ENCODE results near the gene FLNB. TPM values are rescaled to one million over a fixed set of nuclear protein-coding genes. Genes with fewer than 3 reads are reported as not detected.
A peak's percentile ranks its signal among the peaks of the same experiment; 100 is the strongest.

FLNB gene
- total and polyA plus RNA-seq, 2 of the 13 experiments (the other 11 are each of a cell fraction or from before 2014, with no cell fraction given), result 106 to 130 TPM

DNA sequence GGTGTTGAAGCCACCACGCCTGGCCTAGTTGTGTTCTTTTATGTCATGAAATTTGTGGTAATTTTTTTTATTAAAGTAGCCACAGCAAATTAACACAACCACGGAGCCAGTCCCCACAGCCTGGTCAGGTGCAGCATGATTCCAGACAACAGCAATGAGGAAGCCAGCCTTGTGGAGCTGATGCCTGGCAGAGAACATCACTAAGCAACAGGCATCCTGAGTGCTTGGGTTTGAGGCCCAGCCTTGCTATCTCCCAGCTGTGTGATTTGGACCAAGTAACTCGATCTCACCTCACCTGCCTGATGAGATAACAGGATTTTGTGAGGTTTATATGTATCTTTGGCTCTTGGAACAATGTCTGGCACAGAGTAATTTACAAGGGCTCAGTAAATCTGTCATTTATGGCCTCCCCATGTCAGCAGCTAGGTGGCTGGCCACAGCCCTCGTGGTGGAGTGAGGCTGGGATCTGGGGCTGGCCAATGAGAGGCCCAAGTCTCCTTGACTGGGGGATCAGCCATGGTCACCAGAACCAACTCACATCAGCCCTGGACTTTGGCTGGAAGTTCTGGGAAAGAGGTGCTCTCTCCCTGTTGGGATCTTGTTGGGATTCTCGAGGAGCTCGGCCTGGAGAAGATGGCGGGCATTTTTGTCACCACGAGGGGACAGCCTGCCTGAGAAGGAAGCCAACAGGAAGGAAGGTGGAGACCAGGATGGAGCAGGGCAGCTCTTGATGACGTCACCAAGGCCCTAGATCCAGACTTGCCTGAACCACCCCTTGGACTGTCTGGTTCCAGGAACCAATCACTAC, 22.8 kb upstream of the FLNB start:
- POLR2A ChIA-PET, result no interaction called here
- DNase-seq (ENCODE audit: low spot score) (no peak), ATAC-seq (no peak), FAIRE-seq (no peak)
- in situ Hi-C loops (cut with HindIII; ENCODE audit: extremely low pct_ligation_motif_present, low pct_unique_long_range_greater_than_20kb) (no loop called here), intact Hi-C loops (cut with micrococcal nuclease; ENCODE audit: unreplicated experiment) (no loop called here)
- Histone ChIP-seq H3K36me3 (replicated peaks in 1 of 2; ENCODE audit: control insufficient read depth in 1 of 2, insufficient read depth in 2 of 2, low read length in 2 of 2) (no peaks in the 10 kb centered on the region), H3K4me1 (ENCODE audit: insufficient read depth, low read length) (peaks cover 73% of the 10 kb centered on the region), H3K9ac (ENCODE audit: insufficient read depth, low read depth, low read length) (no peak overlapping the region), H3K27me3 (ENCODE audit: control insufficient read depth in 1 of 2, insufficient read depth in 2 of 2, low read length in 2 of 2) (no peaks in the 10 kb centered on the region), H3K79me2 (ENCODE audit: insufficient read depth, low read length) (no peaks in the 10 kb centered on the region), H4K20me1 (ENCODE audit: insufficient read depth, low read length) (no peaks in the 10 kb centered on the region), H3K4me2 (ENCODE audit: low read depth, low read length) (no peak overlapping the region), H3K4me3 (replicated peaks in 1 of 3; ENCODE audit: insufficient read depth in 1 of 3, low read depth in 2 of 3, low read length in 3 of 3) (no peak overlapping the region), H3K27ac (ENCODE audit: extremely low read length, insufficient read depth, low read length) (no peak overlapping the region), H2AFZ (ENCODE audit: low read length) (no peak overlapping the region), H3K9me3 (ENCODE audit: low read length) (no peaks in the 10 kb centered on the region)
- TF ChIP-seq POLR2G (IDR thresholded peaks at IDR 0.05; ENCODE audit: low read depth, low read length) (no peak), ATF7 (IDR thresholded peaks at IDR 0.05) (peak; percentile 50; the same call in 1 of the 2 replicates), ATF7 (CRISPR knock-in tag; IDR thresholded peaks at IDR 0.05) (no peak), CREB1 (IDR thresholded peaks at IDR 0.05) (peak; percentile 78), CREB1 (CRISPR knock-in tag; IDR thresholded peaks at IDR 0.05) (no peak)
- CTCF ChIA-PET (ENCODE audit: low intra/inter-chr PET ratio, low total read pairs), result no interaction called here
- no TSS peak for BruUV-seq (replicated peaks)
- 82% methylated on average over 8 of the region's 9 CpGs for whole genome bisulfite sequencing (ENCODE audit: low lambda C conversion rate)

DNA sequence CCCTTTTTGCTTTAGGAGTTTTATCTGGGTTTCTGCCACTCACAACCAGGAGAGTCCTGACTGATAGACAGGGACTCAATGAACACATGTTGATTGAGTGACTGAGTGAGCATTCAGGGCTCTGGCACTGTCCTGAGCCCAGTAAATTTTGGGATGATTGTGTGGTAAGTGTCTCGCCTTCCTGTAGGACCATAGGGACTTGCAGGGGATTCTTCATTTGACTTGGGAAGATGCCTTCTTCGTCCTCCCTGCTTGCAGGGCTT, 22.3 kb upstream of the FLNB start:
- no peak for DNase-seq (ENCODE audit: low spot score)
- no peak for FAIRE-seq
- no peak for TF ChIP-seq MXD1 (CRISPR knock-in tag; IDR thresholded peaks at IDR 0.05)
- no peak for TF ChIP-seq WIZ (CRISPR knock-in tag; IDR thresholded peaks at IDR 0.05)
- no peak for TF ChIP-seq BCL3 (CRISPR knock-in tag; IDR thresholded peaks at IDR 0.05)
- no peak for TF ChIP-seq THRA (CRISPR knock-in tag; IDR thresholded peaks at IDR 0.05; ENCODE audit: borderline replicate concordance)
- no peak for TF ChIP-seq ZBTB3 (CRISPR knock-in tag; IDR thresholded peaks at IDR 0.05; ENCODE audit: borderline replicate concordance, low read depth)
- TF ChIP-seq, protein P1, sequence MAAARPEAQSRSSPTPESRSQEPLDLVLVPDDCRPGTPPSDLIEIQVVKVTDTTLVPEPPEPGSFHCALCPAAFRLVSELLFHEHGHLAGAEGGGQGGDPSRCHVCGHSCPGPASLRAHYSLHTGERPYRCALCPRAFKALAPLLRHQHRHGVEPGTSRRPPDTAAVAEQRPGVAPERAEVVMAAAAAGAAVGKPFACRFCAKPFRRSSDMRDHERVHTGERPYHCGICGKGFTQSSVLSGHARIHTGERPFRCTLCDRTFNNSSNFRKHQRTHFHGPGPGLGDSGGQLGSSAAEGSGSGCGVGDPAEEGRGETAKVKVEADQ (CRISPR knock-in tag; IDR thresholded peaks at IDR 0.05; ENCODE audit: borderline replicate concordance), result no peak
- TF ChIP-seq ZFP82 (CRISPR knock-in tag; IDR thresholded peaks at IDR 0.05; ENCODE audit: borderline replicate concordance), result no peak
- no peak for TF ChIP-seq ELF3 (CRISPR knock-in tag; IDR thresholded peaks at IDR 0.05)
- TF ChIP-seq CHD2 (IDR thresholded peaks at IDR 0.05; ENCODE audit: low read depth, low read length), result no peak
- no peak for TF ChIP-seq CEBPB (IDR thresholded peaks at IDR 0.05; ENCODE audit: borderline replicate concordance, low read depth, low read length)

More for the DNA sequence above, 22.3 kb upstream of the FLNB start:
- Histone ChIP-seq H3K4me3 (replicated peaks in 1 of 3; ENCODE audit: insufficient read depth in 1 of 3, low read depth in 2 of 3, low read length in 3 of 3) (no peak overlapping the region), H3K9me3 (ENCODE audit: low read length) (no peaks in the 10 kb centered on the region), H3K4me1 (ENCODE audit: insufficient read depth, low read length) (peaks cover 68% of the 10 kb centered on the region), H3K27me3 (ENCODE audit: control insufficient read depth in 1 of 2, insufficient read depth in 2 of 2, low read length in 2 of 2) (no peaks in the 10 kb centered on the region), H3K27ac (ENCODE audit: extremely low read length, insufficient read depth, low read length) (no peak overlapping the region), H3K9ac (ENCODE audit: insufficient read depth, low read depth, low read length) (no peak overlapping the region), H3K36me3 (replicated peaks in 1 of 2; ENCODE audit: control insufficient read depth in 1 of 2, insufficient read depth in 2 of 2, low read length in 2 of 2) (no peaks in the 10 kb centered on the region), H3K4me2 (ENCODE audit: low read depth, low read length) (no peak overlapping the region), H4K20me1 (ENCODE audit: insufficient read depth, low read length) (no peaks in the 10 kb centered on the region), H3K79me2 (ENCODE audit: insufficient read depth, low read length) (no peaks in the 10 kb centered on the region), H2AFZ (ENCODE audit: low read length) (no peak overlapping the region)
- BruUV-seq (replicated peaks), result no TSS peak
- ChIA-PET CTCF (ENCODE audit: low intra/inter-chr PET ratio, low total read pairs) (no interaction called here), POLR2A (no interaction called here)
- in situ Hi-C loops (cut with HindIII; ENCODE audit: extremely low pct_ligation_motif_present, low pct_unique_long_range_greater_than_20kb), result no loop called here
- 92% methylated on average over 2 of the region's 2 CpGs for WGBS (ENCODE audit: low lambda C conversion rate)
- intact Hi-C loops (cut with micrococcal nuclease; ENCODE audit: unreplicated experiment), result no loop called here
- ATAC-seq, result no peak
